HG03457 (cell line): ENCODE results near the gene RBBP4.

Experiments
- ATAC-seq: cut with Tn5 transposase; IDR thresholded peaks from one replicate; pipeline ENCODE4 v1.9.1; 2021; ENCODE audit warnings: moderate number of reproducible peaks; ENCODE audit not compliant: unreplicated experiment

Gene RBBP4

GRCh38 chr1:32717503-32717902, 66.5 kb downstream of the RBBP4 start:
- no peak for ATAC-seq

- ATAC-seq, result no peak
Measured at GRCh38 chr1:32718036-32718435, 67.0 kb downstream of the RBBP4 start.

GRCh38 chr1:32718527-32718926, 67.5 kb downstream of the RBBP4 start:
- no peak for ATAC-seq

- ATAC-seq, result no peak
Measured at GRCh38 chr1:32719681-32720275, 68.8 kb downstream of the RBBP4 start.

GRCh38 chr1:32724678-32725614, 73.9 kb downstream of the RBBP4 start:
- ATAC-seq, result no peak

- ATAC-seq, result no peak
Measured at GRCh38 chr1:32725615-32725982, 74.6 kb downstream of the RBBP4 start.

GRCh38 chr1:32727876-32728275, 76.9 kb downstream of the RBBP4 start:
- no peak for ATAC-seq

- no peak for ATAC-seq
Measured at GRCh38 chr1:32728413-32729077, 77.5 kb downstream of the RBBP4 start.

- no peak for ATAC-seq
Measured at GRCh38 chr1:32729254-32730046, 78.4 kb downstream of the RBBP4 start.

GRCh38 chr1:32733582-32734321, 82.7 kb downstream of the RBBP4 start:
- ATAC-seq, result no peak
